Left lung (tissue), 10 donors: ENCODE measurements around the gene ECT2. TPM values are rescaled to one million over a fixed set of nuclear protein-coding genes. Genes with fewer than 3 reads are reported as not detected.

Experiments used
- ATAC-seq: fragments of 200-7000 bp; cut with Tn5 transposase; one replicate; pipeline ENCODE4 v1.9.1; 2020; ENCODE audit warnings: moderate library complexity
- DNase-seq, 4 donors: peaks; one replicate each; pipeline ENCODE4 v3.0.0-alpha.2; 2013 to 2020
- H3K27ac ChIP-seq, 2 donors: fragments of 200-600 bp; sonication (generic) in 1 of 2; one replicate each; pipeline versions ENCODE4 v1.5.0 to v1.8.0; 2020 to 2021
- H3K27me3 ChIP-seq, 2 donors: fragments of 200-600 bp; sonication (generic) in 1 of 2; one replicate each; pipeline versions ENCODE4 v1.5.0 to v1.8.0; 2020 to 2021
- H3K36me3 ChIP-seq, 2 donors: fragments of 200-600 bp; sonication (generic) in 1 of 2; one replicate each; pipeline versions ENCODE4 v1.5.0 to v1.8.0; 2020 to 2021
- H3K4me1 ChIP-seq, 2 donors: fragments of 200-600 bp; one replicate each; pipeline ENCODE4 v1.8.0; 2021
- H3K4me3 ChIP-seq, 2 donors: fragments of 200-600 bp; sonication (generic) in 1 of 2; one replicate each; pipeline versions ENCODE4 v1.5.0 to v1.8.0; 2020 to 2021; ENCODE audit warnings: mild to moderate bottlenecking in 1 of 2
- H3K9me3 ChIP-seq, 2 donors: fragments of 200-600 bp; sonication (generic) in 1 of 2; one replicate each; pipeline versions ENCODE4 v1.5.0 to v1.8.0; 2020 to 2021
- intact Hi-C, 2 donors: fragments of 100-400 bp; cut with DNase I; formaldehyde crosslinking; loops; one replicate each; pipeline versions ENCODE4 v1.11.2 to v1.14.2; 2022
- polyA plus RNA-seq, 6 donors: library from polyadenylated mRNA; unstranded; fragments of 120-200 nt; gene quantifications; one replicate each; pipeline ENCODE4 v1.2.1, GENCODE V29; 2013; ENCODE audit not compliant: insufficient read length in 6 of 6
- total RNA-seq, 2 donors: library from RNA; stranded (reverse); fragmentation: NEBNext Ultra II Directional; extraction: Animal tissue kit (Norgen Biotek cat#: 25700); gene quantifications; one replicate each; pipeline ENCODE4 v1.2.1, GENCODE V29; 2021
- TF ChIP-seq, protein P1 (sequence below), 2 donors: fragments of 200-600 bp; sonication (generic) in 1 of 2; IDR thresholded peaks; one replicate each; pipeline versions ENCODE4 v1.5.0 to v1.8.0; 2021; ENCODE audit warnings: antibody characterized with exemption in 2 of 2
- donor health status: DM: no; HTN: yes; CAD: no.
- donor health status: DM: no; HTN: no; CAD: no.

Gene ECT2
- total and polyA plus RNA-seq, 8 donors, result 23.1 to 44.2 (median 29.3) TPM

DNA sequence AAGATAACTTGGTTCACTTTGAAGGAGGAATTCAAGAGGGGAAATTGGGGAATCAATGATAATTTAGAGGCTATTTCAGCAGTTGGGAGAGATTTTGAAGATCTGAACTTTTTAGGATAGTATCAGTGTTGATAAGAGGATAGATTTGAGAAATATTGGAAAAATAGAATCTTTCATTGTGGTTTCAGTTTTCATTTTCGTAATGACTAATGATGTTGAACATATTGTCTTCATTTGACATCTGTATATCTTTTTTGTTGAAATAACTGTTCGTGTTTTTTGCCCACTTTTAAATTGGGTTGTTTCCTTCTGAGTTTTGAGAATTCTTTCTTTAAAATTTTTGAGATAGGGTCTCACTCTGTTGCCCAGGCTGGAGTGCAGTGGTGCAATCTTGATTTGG is 21.1 kb downstream of the ECT2 start:
- H3K4me1 ChIP-seq, result no peaks in the 10 kb centered on the region
- H3K9me3 ChIP-seq, result no peaks in the 10 kb centered on the region
- H3K36me3 ChIP-seq, result peaks cover 0 to 84% of the 10 kb centered on the region in 2 donors
- intact Hi-C loops, result no loop called here
- H3K27ac ChIP-seq, result no peak overlapping the region
- TF ChIP-seq, protein P1, sequence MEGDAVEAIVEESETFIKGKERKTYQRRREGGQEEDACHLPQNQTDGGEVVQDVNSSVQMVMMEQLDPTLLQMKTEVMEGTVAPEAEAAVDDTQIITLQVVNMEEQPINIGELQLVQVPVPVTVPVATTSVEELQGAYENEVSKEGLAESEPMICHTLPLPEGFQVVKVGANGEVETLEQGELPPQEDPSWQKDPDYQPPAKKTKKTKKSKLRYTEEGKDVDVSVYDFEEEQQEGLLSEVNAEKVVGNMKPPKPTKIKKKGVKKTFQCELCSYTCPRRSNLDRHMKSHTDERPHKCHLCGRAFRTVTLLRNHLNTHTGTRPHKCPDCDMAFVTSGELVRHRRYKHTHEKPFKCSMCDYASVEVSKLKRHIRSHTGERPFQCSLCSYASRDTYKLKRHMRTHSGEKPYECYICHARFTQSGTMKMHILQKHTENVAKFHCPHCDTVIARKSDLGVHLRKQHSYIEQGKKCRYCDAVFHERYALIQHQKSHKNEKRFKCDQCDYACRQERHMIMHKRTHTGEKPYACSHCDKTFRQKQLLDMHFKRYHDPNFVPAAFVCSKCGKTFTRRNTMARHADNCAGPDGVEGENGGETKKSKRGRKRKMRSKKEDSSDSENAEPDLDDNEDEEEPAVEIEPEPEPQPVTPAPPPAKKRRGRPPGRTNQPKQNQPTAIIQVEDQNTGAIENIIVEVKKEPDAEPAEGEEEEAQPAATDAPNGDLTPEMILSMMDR (IDR thresholded peaks at IDR 0.05), result no peak
- H3K27me3 ChIP-seq, result no peaks in the 10 kb centered on the region
- DNase-seq, result no peak
- H3K4me3 ChIP-seq, result no peak overlapping the region
- ATAC-seq, result no peak

GRCh38 chr3:172776049-172776717 is 25.7 kb downstream of the ECT2 start:
- Histone ChIP-seq H3K27ac (no peak overlapping the region), H3K9me3 (no peaks in the 10 kb centered on the region), H3K4me1 (no peaks in the 10 kb centered on the region), H3K27me3 (no peaks in the 10 kb centered on the region), H3K36me3 (peaks cover 0 to 62% of the 10 kb centered on the region in 2 donors), H3K4me3 (no peak overlapping the region)
- TF ChIP-seq, protein P1 (IDR thresholded peaks at IDR 0.05), result no peak
- intact Hi-C loops, result no loop called here
- no peak for ATAC-seq
- no peak for DNase-seq

- Histone ChIP-seq H3K4me3 (no peak overlapping the region), H3K9me3 (no peaks in the 10 kb centered on the region), H3K4me1 (no peaks in the 10 kb centered on the region), H3K36me3 (peaks cover 0 to 61% of the 10 kb centered on the region in 2 donors), H3K27ac (no peak overlapping the region), H3K27me3 (no peaks in the 10 kb centered on the region)
- DNase-seq, result no peak
- intact Hi-C loops, result no loop called here
- TF ChIP-seq, protein P1 (IDR thresholded peaks at IDR 0.05), result no peak
- no peak for ATAC-seq
Observed at GRCh38 chr3:172777901-172778300, 27.4 kb downstream of the ECT2 start.

DNA sequence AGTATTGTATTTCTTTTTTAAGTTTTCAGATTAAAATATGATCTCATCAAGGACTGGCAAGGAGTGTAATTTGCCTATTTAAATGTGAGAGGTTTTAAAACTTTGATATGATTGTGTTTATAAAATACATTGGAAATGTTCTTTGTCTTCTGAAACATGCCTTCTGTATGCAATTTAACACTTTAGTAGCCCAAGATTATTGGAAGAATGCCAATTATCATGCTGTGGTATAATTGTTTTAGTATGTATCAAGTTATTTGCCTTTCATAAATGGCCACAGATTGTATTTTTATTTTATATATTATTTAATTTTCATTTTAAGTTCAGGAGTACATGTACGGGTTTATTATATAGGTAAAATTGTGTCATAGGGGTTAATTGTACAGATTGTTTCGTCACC is 31.7 kb downstream of the ECT2 start:
- Histone ChIP-seq H3K27ac (no peak overlapping the region), H3K9me3 (no peaks in the 10 kb centered on the region), H3K4me1 (no peaks in the 10 kb centered on the region), H3K36me3 (peaks cover 0 to 55% of the 10 kb centered on the region in 2 donors), H3K27me3 (no peaks in the 10 kb centered on the region), H3K4me3 (no peak overlapping the region)
- intact Hi-C loops, result no loop called here
- ATAC-seq, result no peak
- TF ChIP-seq, protein P1 (IDR thresholded peaks at IDR 0.05), result no peak
- no peak for DNase-seq

DNA sequence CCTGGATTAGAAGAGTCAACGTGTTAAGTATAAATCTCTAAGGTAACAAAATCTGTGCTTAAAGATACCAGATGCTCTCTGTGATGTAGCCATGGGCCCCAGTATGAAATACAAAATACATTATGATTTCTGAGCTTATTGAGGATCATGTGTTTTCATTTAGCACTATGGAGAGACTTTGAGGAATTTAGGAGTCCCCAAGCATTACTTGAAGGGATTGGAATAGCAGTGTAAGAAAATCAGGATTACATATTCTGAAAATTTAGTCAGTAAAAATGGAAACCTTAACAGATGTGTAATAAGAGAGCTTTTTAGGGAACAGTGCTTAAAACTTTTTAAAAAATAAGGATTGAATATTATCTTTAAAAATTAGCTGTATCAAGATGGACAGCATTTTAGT is 35.5 kb downstream of the ECT2 start:
- TF ChIP-seq, protein P1 (IDR thresholded peaks at IDR 0.05), result no peak
- Histone ChIP-seq H3K4me3 (no peak overlapping the region), H3K27me3 (no peaks in the 10 kb centered on the region), H3K27ac (no peak overlapping the region), H3K9me3 (no peaks in the 10 kb centered on the region), H3K36me3 (peaks cover 0 to 76% of the 10 kb centered on the region in 2 donors), H3K4me1 (no peaks in the 10 kb centered on the region)
- DNase-seq (no peak), ATAC-seq (no peak)
- intact Hi-C loops, result no loop called here
